Sciatic nerve (tissue), 2 donors: ENCODE measurements around the gene IL19. TPM values are rescaled to one million over a fixed set of nuclear protein-coding genes. Genes with fewer than 3 reads are reported as not detected.
"Not testable (repeated sequence)": the region's sequence is repeated elsewhere in the genome, so short reads cannot be mapped to it uniquely, and the experiment has no call there.

Experiments
- ATAC-seq: fragments of 200-7000 bp; cut with Tn5 transposase; one replicate; pipeline ENCODE4 v1.9.1; 2020; ENCODE audit warnings: mild to moderate bottlenecking, moderate library complexity
- DNase-seq: peaks from one replicate; pipeline ENCODE4 v3.0.0-alpha.2; 2020; ENCODE audit warnings: low spot score
- intact Hi-C: fragments of 100-400 bp; cut with DNase I; formaldehyde crosslinking; loops from one replicate; pipeline ENCODE4 v1.14.2; 2022
- total RNA-seq: library from RNA; stranded (reverse); fragmentation: NEBNext Ultra II Directional; extraction: Animal tissue kit (Norgen Biotek cat#: 25700); gene quantifications from one replicate; pipeline ENCODE4 v1.2.1, GENCODE V29; 2021
- donor health status: DM: no; HTN: no; CAD: no.
- donor health status: DM: no; HTN: no; CAD: no.

The IL19 gene
- total RNA-seq, 1 donor from 2014 or later, result not detected

DNA sequence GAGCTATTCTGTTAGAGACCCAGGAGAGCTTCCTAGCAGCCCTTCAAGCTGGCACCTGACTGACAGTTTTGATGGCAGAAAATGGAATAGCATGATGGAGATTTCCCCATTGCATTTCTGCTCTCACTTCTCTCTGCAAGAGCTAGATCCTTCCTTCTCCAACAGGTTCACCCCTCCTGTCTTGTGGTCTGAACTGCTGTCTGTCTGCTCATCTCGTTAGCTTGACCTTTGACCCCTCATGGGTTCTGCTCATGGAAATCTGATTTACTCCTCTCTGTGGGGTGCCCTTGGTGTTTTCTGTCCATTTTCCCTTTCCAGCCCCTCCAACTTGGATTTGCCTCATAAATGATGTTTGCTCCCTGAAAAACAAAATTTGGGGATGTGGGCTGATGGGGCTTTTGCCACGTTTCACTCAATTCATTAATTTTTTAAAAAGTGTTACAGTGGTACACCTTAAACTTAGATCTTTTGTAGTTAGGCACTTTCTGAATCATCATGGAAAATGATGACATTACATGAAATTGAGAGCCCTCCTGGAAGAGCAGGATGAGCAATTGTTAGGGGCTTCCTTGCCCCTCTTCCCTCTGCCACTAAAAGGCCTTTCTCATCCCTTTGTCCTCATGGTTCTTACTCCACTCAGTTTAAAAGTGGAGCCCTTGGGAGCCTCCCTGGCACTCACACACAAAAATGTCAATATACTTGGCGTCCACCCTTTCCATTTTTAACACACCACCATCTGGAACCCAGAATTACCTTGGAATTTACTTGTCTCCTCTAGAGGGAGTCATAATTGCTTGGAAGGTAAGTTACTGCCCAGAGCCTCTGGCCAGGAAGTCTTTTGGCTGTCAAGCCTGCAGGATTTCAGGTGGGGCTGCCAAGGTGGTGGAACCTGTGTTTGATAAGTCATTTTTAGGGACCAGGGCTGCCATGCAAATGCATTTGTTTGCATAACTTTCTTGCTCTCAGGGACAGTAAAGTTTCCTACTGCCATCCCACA is 31.9 kb upstream of the IL19 start:
- DNase-seq (no peak), ATAC-seq (no peak)
- intact Hi-C loops, result loop anchor here (10.0 kb wide), 1 partner anchor 176 kb away; no protein-coding TSS in a partner anchor

GRCh38 chr1:206739411-206740076 is 31.0 kb upstream of the IL19 start:
- ATAC-seq, result peak; percentile 55
- DNase-seq, result no peak
- intact Hi-C loops, result loop anchor here (10.0 kb wide), 1 partner anchor 175 kb away; no protein-coding TSS in a partner anchor

- DNase-seq (no peak), ATAC-seq (no peak)
- intact Hi-C loops, result no loop called here
These were observed 29.4 kb upstream of the IL19 start for GRCh38 chr1:206741142-206741701.

GRCh38 chr1:206742719-206743383 is 27.7 kb upstream of the IL19 start:
- DNase-seq, result no peak
- ATAC-seq, result no peak
- intact Hi-C loops, result no loop called here

DNA sequence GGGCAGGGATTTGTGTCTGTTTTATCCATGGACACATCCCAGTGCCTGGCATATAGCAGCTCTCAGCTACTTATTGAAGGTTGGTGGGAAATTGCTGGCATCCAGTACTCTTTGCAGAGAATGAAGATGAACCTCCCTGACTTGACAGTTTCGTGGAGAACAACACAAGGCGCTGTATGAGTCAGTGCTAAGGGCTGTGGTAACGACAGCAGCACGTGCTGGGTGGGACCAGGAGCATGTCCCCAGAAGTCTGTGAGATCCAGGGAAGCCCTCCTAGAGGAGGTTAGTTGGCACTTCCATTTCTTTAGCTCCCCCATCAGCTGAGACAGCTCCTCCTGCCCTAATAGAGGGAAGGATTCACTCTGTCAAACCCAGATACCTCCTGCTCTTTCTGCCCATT is 25.9 kb upstream of the IL19 start:
- ATAC-seq (no peak), DNase-seq (no peak)
- intact Hi-C loops, result no loop called here

GRCh38 chr1:206745301-206745700 is 25.3 kb upstream of the IL19 start:
- DNase-seq, result no peak
- intact Hi-C loops, result no loop called here
- ATAC-seq, result no peak

DNA sequence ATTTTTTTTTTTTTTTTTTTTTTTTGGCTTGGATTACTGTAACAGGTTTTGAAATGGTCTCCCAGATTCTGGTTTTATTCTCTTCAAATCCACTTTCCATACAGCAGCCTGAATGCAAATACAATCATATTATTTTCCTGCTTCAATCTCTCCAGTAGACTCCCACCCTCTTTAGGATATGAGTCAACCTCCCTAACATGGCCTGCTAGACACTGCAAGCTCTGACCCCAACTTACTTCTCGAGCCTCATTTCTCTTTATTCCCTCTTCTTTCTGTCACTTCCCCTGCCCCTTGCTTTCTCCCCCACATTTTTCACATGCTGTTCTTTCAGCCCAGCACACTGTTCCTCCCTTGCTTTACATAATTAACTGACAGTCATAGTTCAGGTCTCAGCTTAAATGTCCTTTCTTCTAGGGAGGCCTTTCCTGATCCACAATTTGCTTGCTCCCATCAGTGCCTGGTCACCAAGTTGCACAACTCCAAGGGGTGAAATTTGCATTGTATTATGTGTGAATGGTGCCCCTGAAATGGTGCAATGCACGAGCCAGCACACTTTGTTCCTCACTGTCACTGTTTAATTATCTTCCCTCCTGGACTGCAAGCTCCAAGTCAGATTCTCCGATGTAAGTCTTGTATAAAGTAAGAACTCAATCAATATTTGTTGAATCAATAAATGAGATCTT is 22.1 kb upstream of the IL19 start:
- intact Hi-C loops, result no loop called here
- DNase-seq (no peak), ATAC-seq (no peak)

GRCh38 chr1:206751891-206752290 is 18.7 kb upstream of the IL19 start:
- intact Hi-C loops, result no loop called here
- ATAC-seq (no peak), DNase-seq (no peak)

GRCh38 chr1:206752481-206752880 is 18.1 kb upstream of the IL19 start:
- no peak for ATAC-seq
- intact Hi-C loops, result no loop called here
- no peak for DNase-seq

DNA sequence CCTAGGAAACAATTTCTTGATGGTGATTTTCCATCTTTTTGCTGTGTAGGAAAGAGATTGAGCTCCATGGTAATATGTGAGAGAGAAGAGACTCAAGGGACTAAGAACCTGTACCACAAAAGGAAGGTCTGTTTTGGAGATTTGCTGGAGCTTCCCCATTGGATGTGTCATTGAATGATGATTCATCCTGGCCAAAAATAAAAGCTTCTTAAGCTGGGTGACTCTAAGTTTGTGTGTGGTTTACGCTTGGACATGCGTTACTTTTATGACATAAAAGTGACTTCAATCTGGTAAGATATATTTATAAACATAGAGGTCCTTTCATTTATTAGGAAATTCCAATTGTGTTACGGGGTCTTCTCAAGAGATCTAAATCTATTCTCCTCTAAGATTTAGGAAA is 17.4 kb upstream of the IL19 start:
- ATAC-seq, result no peak
- no peak for DNase-seq
- intact Hi-C loops, result no loop called here

GRCh38 chr1:206754011-206754410 is 16.6 kb upstream of the IL19 start:
- intact Hi-C loops, result no loop called here
- ATAC-seq (no peak), DNase-seq (no peak)

DNA sequence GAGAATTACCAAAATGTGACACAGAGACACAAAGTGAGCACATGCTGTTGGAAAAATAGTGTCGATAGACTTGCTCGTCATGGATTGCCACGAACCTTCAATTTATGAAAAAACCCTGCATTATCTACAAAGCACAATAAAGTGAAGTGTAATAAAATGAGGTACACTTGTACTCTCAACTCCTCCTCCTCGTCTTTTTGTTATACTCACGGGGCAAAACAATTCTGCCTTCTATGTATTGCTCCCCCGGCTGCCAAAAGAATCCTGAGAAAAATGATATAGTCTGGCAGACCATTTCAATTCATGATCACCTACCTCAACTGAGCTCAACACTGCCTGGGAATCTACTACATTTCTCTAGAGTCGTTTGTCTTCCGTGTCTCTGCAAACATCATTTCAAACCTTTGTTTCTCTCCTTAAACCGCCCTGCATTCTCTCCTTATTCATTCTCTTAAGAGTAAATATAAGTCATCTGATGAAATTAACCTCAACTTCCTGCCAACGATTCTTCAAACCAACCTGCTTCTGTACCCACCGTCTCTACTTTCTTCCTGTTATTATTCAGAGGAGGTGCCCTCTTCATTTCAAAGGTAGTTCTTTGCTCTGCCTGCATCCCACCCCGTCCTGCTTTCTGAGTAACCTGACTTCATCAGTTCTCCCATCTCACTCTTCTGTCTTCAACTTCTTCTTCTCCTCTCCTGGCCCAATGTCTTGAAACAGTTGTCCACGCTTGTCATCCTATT is 12.9 kb upstream of the IL19 start:
- intact Hi-C loops, result no loop called here
- no peak for ATAC-seq

DNA sequence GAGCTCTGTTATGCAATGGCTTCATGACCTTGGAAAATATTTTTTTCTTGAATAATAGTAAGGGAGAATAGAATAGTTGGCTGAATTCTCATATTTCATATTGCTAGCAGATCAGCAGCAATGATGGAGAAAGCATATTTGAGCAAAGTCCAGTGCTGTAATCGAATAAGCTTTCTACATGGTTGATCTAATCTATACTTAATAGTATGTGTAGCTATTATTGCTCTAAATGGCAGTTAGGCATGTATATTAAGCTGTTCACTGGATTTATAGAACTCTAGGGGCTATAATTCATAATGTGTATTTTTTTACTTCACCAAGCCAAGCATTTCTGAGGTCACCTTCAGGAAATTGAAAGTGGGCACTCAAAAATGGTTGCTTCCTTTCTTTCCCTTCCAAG is 10.0 kb upstream of the IL19 start:
- DNase-seq, result no peak
- no peak for ATAC-seq
- intact Hi-C loops, result no loop called here

More for the DNA sequence above, 12.9 kb upstream of the IL19 start:
- DNase-seq, result no peak

DNA sequence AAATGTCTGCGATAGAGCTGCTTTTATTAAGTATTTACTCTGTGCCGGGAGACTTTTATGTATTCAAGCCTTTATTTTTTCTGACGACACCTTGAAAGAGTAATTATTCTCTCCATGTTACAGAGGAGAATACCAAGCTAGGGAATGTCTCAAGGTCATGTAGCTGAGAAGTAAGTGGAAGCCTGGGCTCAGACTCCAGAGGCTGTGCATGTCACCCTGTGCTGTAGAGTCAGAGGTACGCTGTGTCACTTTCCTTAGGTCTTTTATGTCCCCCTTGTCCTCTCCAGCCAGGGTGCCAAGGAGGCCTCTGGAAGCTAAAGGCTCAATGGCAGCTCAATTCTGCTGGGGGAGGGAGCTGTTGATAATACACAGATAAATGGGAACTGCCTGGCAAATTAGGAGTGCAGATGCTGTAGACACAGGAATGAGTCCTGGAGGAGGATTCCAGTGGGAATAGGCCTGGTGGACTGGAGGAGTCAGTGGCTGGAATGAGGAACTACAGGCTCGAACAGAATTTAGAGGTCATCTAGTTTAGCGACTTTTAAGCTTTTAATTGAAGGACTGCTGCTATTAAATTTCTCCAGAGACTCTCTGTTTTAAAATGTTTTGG is 9.3 kb upstream of the IL19 start:
- DNase-seq (no peak), ATAC-seq (no peak)
- intact Hi-C loops, result no loop called here

GRCh38 chr1:206762741-206763364 is 7.7 kb upstream of the IL19 start:
- ATAC-seq, intact Hi-C loops, DNase-seq: not testable (repeated sequence)

DNA sequence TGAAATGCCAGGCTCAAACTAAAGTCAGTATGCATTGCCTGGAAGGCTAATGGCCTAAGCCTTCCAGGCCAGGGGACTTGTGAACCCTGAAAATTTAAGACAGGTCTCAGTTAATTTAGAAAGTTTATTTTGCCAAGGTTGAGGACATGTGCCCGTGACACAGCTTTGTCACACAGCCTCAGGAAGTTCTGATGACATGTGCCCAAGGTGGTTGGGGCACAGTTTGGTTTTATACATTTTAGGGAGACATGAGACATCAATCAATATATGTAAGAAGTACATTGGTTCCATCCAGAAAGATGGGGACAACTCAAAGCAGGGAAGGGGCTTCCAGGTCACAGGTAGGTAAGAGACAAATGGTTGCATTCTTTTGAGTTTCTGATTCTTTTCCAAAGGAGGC is 4.8 kb upstream of the IL19 start:
- ATAC-seq, DNase-seq, intact Hi-C loops: not testable (repeated sequence)

DNA sequence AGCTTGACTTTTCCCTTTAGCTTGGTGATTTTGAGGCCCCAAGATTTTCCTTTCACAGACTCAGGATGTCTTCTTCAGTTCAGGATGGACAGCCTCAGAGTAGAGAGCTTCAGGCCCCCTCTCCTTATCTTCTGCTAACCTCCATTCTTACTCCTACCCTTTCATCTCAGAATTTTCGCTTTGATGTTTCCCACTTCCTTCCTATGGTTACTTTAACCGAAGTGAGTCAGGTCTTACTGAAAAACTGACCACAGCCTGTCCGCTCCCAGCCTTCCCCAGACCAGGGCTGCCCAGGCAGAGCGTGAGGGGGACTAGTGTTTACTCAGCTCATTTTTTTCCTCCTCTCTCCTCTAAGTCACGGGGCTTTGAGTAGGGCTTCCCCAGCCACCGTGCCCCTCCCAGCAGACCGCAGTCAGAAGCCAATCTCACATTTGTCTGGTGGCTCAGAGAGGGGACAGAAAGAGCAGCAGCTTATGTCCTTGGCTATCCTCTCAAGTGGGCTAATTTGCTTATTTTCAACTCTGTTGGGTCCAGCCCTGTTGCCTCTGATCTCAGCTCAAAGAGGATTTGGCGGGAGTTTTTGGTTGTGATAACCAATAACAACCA is 4.2 kb upstream of the IL19 start:
- ATAC-seq (peak; percentile 88), DNase-seq (peak; percentile 67)
- intact Hi-C loops, result no loop called here
